Stomach (tissue), 9 donors: ENCODE results near the gene WFDC2. TPM values are rescaled to one million over a fixed set of nuclear protein-coding genes. Genes with fewer than 3 reads are reported as not detected.

ENCODE experiments used
- DNase-seq, 2 donors: peaks; one replicate each; pipeline versions ENCODE4 v3.0.0 to v3.0.0-alpha.2; 2013 to 2019
- H3K27ac ChIP-seq, 5 donors: fragments of 200-600 bp in 4 of 5; sonication (generic) in 4 of 5; one replicate each; pipeline ENCODE4 v1.5.1; 2013 to 2019; ENCODE audit warnings: mild to moderate bottlenecking in 1 of 5, moderate library complexity in 1 of 5
- H3K27me3 ChIP-seq, 3 donors: fragments of 200-600 bp; sonication (generic); one replicate each; pipeline ENCODE4 v1.5.1; 2017 to 2019; ENCODE audit warnings: mixed run types in 1 of 3
- H3K36me3 ChIP-seq, 4 donors: fragments of 200-600 bp; sonication (generic); 1 replicate in 3 of 4; 2 replicates in 1 of 4; pipeline ENCODE4 v1.5.1; 2016 to 2019
- H3K4me1 ChIP-seq, 4 donors: fragments of 200-600 bp; sonication (generic); one replicate each; pipeline ENCODE4 v1.5.1; 2016 to 2019
- H3K4me3 ChIP-seq, 4 donors: fragments of 200-600 bp; sonication (generic) in 3 of 4; one replicate each; pipeline ENCODE4 v1.5.1; 2016 to 2019; ENCODE audit warnings: mild to moderate bottlenecking in 1 of 4
- H3K9me3 ChIP-seq, 4 donors: fragments of 200-600 bp; sonication (generic); one replicate each; pipeline ENCODE4 v1.5.1; 2016 to 2019
- EP300 ChIP-seq: sonication (generic); formaldehyde crosslinking; IDR thresholded peaks from one replicate; pipeline ENCODE4 v1.6.1; 2017; ENCODE audit warnings: antibody characterized with exemption
- POLR2A ChIP-seq, 4 donors: fragments of 450-650 bp; IDR thresholded peaks; one replicate each; pipeline ENCODE4 v1.6.1; 2016; ENCODE audit warnings: antibody characterized with exemption in 4 of 4, control low read depth in 2 of 4, mild to moderate bottlenecking in 1 of 4, moderate library complexity in 1 of 4
- POLR2AphosphoS5 ChIP-seq, 3 donors: sonication (generic); formaldehyde crosslinking; IDR thresholded peaks; one replicate each; pipeline ENCODE4 v1.6.1; 2016; ENCODE audit warnings: antibody characterized with exemption in 3 of 3
- WGBS, 5 donors: extraction: QIAGEN DNeasy Blood & Tissue Kit in 3 of 5; methylation state at CpG; one replicate each; pipeline versions ENCODE4 v1.1.5 to v1.1.7; 2013 to 2018; 5-methylcytosine and 5-hydroxymethylcytosine counted together
- intact Hi-C: fragments of 100-400 bp; cut with DNase I; formaldehyde crosslinking; loops from one replicate; pipeline ENCODE4 v1.15.1; 2023; ENCODE audit warnings: low total_unique reads
- polyA plus RNA-seq, 3 donors: library from polyadenylated mRNA; stranded (reverse); fragments of 200-250 nt; gene quantifications; one replicate each; pipeline ENCODE4 v1.2.3, GENCODE V29; 2013
- total RNA-seq, 5 donors: library from RNA; depleted of rRNA; stranded (reverse); fragments of >200 nt; gene quantifications; one replicate each; pipeline versions ENCODE4 v1.1.0 to v1.2.3, GENCODE V29; 2014 to 2016
- TF ChIP-seq, protein P1 (sequence below), 7 experiments: fragments of 450-650 bp in 4 of 7; fragments of 200-600 bp in 3 of 7; sonication (generic) in 3 of 7; IDR thresholded peaks; one replicate each; pipeline ENCODE4 v1.5.1; 2016 to 2019; ENCODE audit warnings: antibody characterized with exemption in 7 of 7, control low read depth in 2 of 7, mild to moderate bottlenecking in 1 of 7
- donor health status: healthy with polysubstance abuse.
- donor health status: Bipolar disorder and iron deficiency.
- donor health status: healthy.

The WFDC2 gene
- total and polyA plus RNA-seq, 8 donors: 2.2 to 82.8 (median 49.0) TPM; not detected in 1

DNA sequence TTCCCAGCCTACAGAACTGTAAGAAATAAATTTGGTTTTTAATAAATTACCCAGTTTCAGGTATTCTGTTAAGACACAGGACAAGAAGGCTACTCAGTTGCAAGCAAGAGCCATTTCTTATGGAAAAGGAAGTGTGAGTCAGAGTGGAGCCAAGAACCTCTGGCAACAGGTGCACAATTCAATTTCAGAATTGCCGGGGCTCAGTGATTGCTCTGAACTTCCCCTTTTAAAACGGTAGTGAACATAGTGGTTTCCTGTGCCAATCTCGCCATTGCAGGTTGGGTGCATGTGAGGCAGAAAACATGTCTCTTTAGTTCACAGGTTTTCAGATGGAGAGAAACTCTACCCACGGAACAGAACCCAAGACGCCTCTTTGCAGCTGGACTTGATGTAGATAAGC is 37.3 kb upstream of the WFDC2 start:
- no peak overlapping the region for H3K4me3 ChIP-seq
- no peaks in the 10 kb centered on the region for H3K27me3 ChIP-seq
- 72 to 82% (median 79%) methylated on average over 5 of the region's 5 CpGs for WGBS, 5 donors
- intact Hi-C loops: loop anchor here (5.0 kb wide), 1 partner anchor 55 kb away; the partner anchor contains the start of gene TP53TG5
- peaks cover 0 to 22% (median 8%) of the 10 kb centered on the region in 4 donors for H3K4me1 ChIP-seq
- no peak overlapping the region for H3K27ac ChIP-seq
- H3K36me3 ChIP-seq: peaks cover 0 to 6% (median 2%) of the 10 kb centered on the region in 4 donors
- no peaks in the 10 kb centered on the region for H3K9me3 ChIP-seq
- no peak for TF ChIP-seq EP300
- TF ChIP-seq POLR2AphosphoS5 (IDR thresholded peaks at IDR 0.05): no peak
- no peak for TF ChIP-seq POLR2A (IDR thresholded peaks at IDR 0.05)
- TF ChIP-seq, protein P1, sequence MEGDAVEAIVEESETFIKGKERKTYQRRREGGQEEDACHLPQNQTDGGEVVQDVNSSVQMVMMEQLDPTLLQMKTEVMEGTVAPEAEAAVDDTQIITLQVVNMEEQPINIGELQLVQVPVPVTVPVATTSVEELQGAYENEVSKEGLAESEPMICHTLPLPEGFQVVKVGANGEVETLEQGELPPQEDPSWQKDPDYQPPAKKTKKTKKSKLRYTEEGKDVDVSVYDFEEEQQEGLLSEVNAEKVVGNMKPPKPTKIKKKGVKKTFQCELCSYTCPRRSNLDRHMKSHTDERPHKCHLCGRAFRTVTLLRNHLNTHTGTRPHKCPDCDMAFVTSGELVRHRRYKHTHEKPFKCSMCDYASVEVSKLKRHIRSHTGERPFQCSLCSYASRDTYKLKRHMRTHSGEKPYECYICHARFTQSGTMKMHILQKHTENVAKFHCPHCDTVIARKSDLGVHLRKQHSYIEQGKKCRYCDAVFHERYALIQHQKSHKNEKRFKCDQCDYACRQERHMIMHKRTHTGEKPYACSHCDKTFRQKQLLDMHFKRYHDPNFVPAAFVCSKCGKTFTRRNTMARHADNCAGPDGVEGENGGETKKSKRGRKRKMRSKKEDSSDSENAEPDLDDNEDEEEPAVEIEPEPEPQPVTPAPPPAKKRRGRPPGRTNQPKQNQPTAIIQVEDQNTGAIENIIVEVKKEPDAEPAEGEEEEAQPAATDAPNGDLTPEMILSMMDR (IDR thresholded peaks at IDR 0.05): no peak
- peak in 1 of 2 donors; percentile 17 for DNase-seq

DNA sequence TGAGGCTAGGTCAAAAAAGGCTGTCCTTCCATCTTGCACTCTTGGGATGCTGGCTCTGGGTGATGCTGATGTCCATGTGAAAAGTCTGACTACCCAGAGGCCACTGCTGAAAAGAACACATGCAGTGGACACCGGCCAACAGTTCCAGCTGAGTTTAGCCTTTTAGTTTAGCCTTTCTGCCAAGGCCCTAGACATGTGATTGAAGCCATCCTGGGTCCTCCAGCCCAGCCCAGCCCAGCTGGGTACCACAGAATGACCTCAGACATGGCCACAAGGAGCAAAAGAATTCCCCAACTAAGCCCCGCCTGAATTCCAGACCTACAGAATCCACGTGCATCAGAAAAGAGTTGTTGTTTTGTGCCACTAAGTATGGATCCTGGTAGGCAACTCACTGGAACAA is 36.2 kb upstream of the WFDC2 start:
- WGBS, 5 donors: 56 to 68% (median 67%) methylated on average over 3 of the region's 3 CpGs
- TF ChIP-seq, protein P1 (IDR thresholded peaks at IDR 0.05): no peak
- TF ChIP-seq POLR2AphosphoS5 (IDR thresholded peaks at IDR 0.05) (peak in 2 of 3 donors; percentile 10 to 28), EP300 (no peak)
- peak overlapping the region in 2 of 5 donors; percentile 10 to 19 for H3K27ac ChIP-seq
- peaks cover 0 to 3% (median 0%) of the 10 kb centered on the region in 4 donors for H3K36me3 ChIP-seq
- no peaks in the 10 kb centered on the region for H3K27me3 ChIP-seq
- no peak overlapping the region for H3K4me3 ChIP-seq
- no peaks in the 10 kb centered on the region for H3K9me3 ChIP-seq
- H3K4me1 ChIP-seq: peaks cover 0 to 17% (median 5%) of the 10 kb centered on the region in 4 donors
- intact Hi-C loops: loop anchor here (5.0 kb wide), 1 partner anchor 56 kb away; the partner anchor contains the start of gene TP53TG5
- peak in 1 of 2 donors; percentile 68 for DNase-seq

DNA sequence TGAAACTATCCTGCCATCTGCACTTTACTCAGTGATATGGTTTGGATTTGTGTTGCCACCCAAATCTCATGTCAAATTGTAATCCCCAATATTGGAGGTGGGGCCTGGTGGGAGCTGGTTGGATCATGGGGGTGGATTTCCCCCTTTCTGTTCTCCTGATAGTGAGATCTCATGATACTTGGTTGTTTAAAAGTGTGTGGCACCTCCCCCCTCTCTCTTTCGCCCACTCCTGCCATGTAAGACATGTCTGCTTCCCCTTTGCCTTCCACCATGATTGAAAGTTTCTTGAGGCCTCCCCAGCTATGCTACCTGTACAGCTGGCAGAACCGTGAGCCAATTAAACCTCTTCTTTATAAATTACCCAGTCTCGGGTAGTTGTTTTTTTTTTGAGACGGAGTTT is 35.6 kb upstream of the WFDC2 start:
- H3K27me3 ChIP-seq: no peaks in the 10 kb centered on the region
- peaks cover 0 to 17% (median 5%) of the 10 kb centered on the region in 4 donors for H3K4me1 ChIP-seq
- intact Hi-C loops: loop anchor here (5.0 kb wide), 1 partner anchor 57 kb away; the partner anchor contains the start of gene TP53TG5
- TF ChIP-seq, protein P1 (IDR thresholded peaks at IDR 0.05): no peak
- TF ChIP-seq EP300: no peak
- TF ChIP-seq POLR2A (IDR thresholded peaks at IDR 0.05): no peak
- TF ChIP-seq POLR2AphosphoS5 (IDR thresholded peaks at IDR 0.05): no peak
- no peaks in the 10 kb centered on the region for H3K9me3 ChIP-seq
- no peak overlapping the region for H3K4me3 ChIP-seq
- H3K36me3 ChIP-seq: peaks cover 0 to 3% (median 0%) of the 10 kb centered on the region in 4 donors
- WGBS, 5 donors: 90 to 95% (median 93%) methylated on average over 4 of the region's 4 CpGs
- peak overlapping the region in 2 of 5 donors; percentile 10 to 19 for H3K27ac ChIP-seq
- DNase-seq: no peak

DNA sequence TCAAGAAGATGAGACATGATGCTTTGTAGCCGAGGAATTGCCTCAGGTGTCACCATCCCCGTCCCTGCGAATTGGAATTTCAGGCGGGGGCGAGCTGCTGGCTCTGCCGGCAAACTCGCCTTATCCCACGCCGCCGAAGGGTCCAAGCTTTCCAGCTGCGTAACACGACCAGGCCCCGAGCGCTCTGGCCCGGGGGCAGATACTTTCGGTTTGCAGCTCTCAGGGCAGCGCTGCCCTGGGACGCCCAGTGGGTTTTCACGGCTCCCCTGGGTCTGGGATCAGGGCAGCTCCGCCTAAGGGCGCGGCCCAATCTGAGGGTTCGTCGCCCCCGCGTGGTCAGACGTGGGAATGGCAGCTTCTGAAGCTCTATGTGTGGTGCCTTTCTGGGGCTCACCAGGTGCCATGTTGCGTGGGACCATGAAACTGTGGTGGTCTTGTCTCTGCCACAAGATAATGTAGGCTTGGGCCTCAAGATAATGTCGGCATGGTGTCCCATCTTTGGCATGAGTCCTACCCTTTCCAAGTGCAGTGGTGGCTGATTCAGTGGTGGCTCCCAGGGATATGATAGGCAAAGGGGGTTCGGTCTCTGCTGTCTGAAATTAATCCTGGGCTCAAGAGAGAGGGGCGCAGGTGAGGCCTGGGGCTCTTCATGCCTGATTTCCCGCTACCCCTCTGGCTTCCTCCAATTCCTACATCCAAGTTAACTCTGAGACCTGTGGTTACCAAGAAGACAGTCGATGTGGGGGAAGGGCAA is 32.6 kb upstream of the WFDC2 start:
- intact Hi-C loops: no loop called here

More for the DNA sequence above, 32.6 kb upstream of the WFDC2 start:
- WGBS, 5 donors: 8 to 17% (median 9%) methylated on average over 18 to 33 of the region's 33 CpGs
- Histone ChIP-seq H3K9me3 (no peaks in the 10 kb centered on the region), H3K27ac (peak overlapping the region in 4 of 5 donors; percentile 73 to 85 (median 80)), H3K27me3 (no peaks in the 10 kb centered on the region), H3K4me3 (peak overlapping the region; percentile 40 to 57 (median 54)), H3K36me3 (peaks cover 0 to 3% (median 0%) of the 10 kb centered on the region in 4 donors), H3K4me1 (peaks cover 0 to 17% (median 5%) of the 10 kb centered on the region in 4 donors)
- DNase-seq: peak; percentile 94
- TF ChIP-seq POLR2AphosphoS5 (IDR thresholded peaks at IDR 0.05): peak; percentile 44 to 86 (median 53)
- TF ChIP-seq, protein P1 (IDR thresholded peaks at IDR 0.05): peak in 5 of 7 experiments; percentile 93 to 98 (median 96)
- no peak for TF ChIP-seq POLR2A (IDR thresholded peaks at IDR 0.05)
